ENCODE data around the gene METTL8.

Gene METTL8

GRCh38 chr2:171469176-171469575 is 35.4 kb upstream of the METTL8 start:
- H3K27ac ChIP-seq = no peak overlapping the region
- no peak for TF ChIP-seq ZFX (IDR thresholded peaks at IDR 0.05; ENCODE audit: borderline replicate concordance)

GRCh38 chr2:171460537-171460936 is 26.7 kb upstream of the METTL8 start:
- no peak for TF ChIP-seq CTCF (IDR thresholded peaks at IDR 0.05)
- no peak for TF ChIP-seq ZFX (IDR thresholded peaks at IDR 0.05; ENCODE audit: borderline replicate concordance)
- no peak overlapping the region for H3K27ac ChIP-seq

GRCh38 chr2:171459498-171459897 is 25.7 kb upstream of the METTL8 start:
- TF ChIP-seq CTCF (IDR thresholded peaks at IDR 0.05) = no peak
- no peak for TF ChIP-seq ZFX (IDR thresholded peaks at IDR 0.05; ENCODE audit: borderline replicate concordance)
- H3K27ac ChIP-seq = no peak overlapping the region

- no peak overlapping the region for H3K27ac ChIP-seq
- TF ChIP-seq ZFX (IDR thresholded peaks at IDR 0.05; ENCODE audit: borderline replicate concordance) (no peak), CTCF (IDR thresholded peaks at IDR 0.05) (no peak)
These were observed 19.0 kb upstream of the METTL8 start for GRCh38 chr2:171452773-171453172.

- H3K27ac ChIP-seq = no peak overlapping the region
- TF ChIP-seq CTCF (IDR thresholded peaks at IDR 0.05) (no peak), ZFX (IDR thresholded peaks at IDR 0.05; ENCODE audit: borderline replicate concordance) (no peak)
These were observed 17.3 kb upstream of the METTL8 start for GRCh38 chr2:171451074-171451473.

GRCh38 chr2:171447675-171448074 is 13.9 kb upstream of the METTL8 start:
- no peak overlapping the region for H3K27ac ChIP-seq
- TF ChIP-seq CTCF (IDR thresholded peaks at IDR 0.05) (no peak), ZFX (IDR thresholded peaks at IDR 0.05; ENCODE audit: borderline replicate concordance) (no peak)

GRCh38 chr2:171441470-171441869 is 7.7 kb upstream of the METTL8 start:
- no peak for TF ChIP-seq CTCF (IDR thresholded peaks at IDR 0.05)
- TF ChIP-seq ZFX (IDR thresholded peaks at IDR 0.05; ENCODE audit: borderline replicate concordance) = no peak
- no peak overlapping the region for H3K27ac ChIP-seq

GRCh38 chr2:171436307-171436706 is 2.5 kb upstream of the METTL8 start:
- TF ChIP-seq ZFX (IDR thresholded peaks at IDR 0.05; ENCODE audit: borderline replicate concordance) (no peak), CTCF (IDR thresholded peaks at IDR 0.05) (no peak)
- no peak overlapping the region for H3K27ac ChIP-seq

Data from 22Rv1 (cell line).